ENCODE data around the gene GSKIP.

GRCh38 chr14:96398432-96398831 is 35.1 kb downstream of the GSKIP start:
- no peak for TF ChIP-seq USF2 (CRISPR knock-in tag; IDR thresholded peaks at IDR 0.05)
- TF ChIP-seq CTCF (IDR thresholded peaks at IDR 0.05): no peak
- TF ChIP-seq, protein P1, sequence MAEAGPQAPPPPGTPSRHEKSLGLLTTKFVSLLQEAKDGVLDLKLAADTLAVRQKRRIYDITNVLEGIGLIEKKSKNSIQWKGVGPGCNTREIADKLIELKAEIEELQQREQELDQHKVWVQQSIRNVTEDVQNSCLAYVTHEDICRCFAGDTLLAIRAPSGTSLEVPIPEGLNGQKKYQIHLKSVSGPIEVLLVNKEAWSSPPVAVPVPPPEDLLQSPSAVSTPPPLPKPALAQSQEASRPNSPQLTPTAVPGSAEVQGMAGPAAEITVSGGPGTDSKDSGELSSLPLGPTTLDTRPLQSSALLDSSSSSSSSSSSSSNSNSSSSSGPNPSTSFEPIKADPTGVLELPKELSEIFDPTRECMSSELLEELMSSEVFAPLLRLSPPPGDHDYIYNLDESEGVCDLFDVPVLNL (CRISPR knock-in tag; IDR thresholded peaks at IDR 0.05; ENCODE audit: borderline replicate concordance, low read depth): no peak
- TF ChIP-seq JAZF1 (CRISPR knock-in tag; IDR thresholded peaks at IDR 0.05): no peak
- no peak for TF ChIP-seq TCF7 (CRISPR knock-in tag; IDR thresholded peaks at IDR 0.05; ENCODE audit: low read depth)

Measured in WTC11 (cell line).